Caco-2 (cell line): ENCODE results near the gene ITGA5. TPM values are rescaled to one million over a fixed set of nuclear protein-coding genes. Genes with fewer than 3 reads are reported as not detected.

Experiments
- BruUV-seq: library from RNA; stranded (reverse); fragments of 400-500 nt; replicated peaks from 2 replicates; lab custom pipeline; 2021; lab: Mats Ljungman, UMichigan
- CTCF ChIA-PET: fragments of 300-600 bp; sonication (Branson Sonifier 250); formaldehyde crosslinking; loops from one replicate; lab custom pipeline; 2022; ENCODE audit warnings: antibody characterized with exemption; lab: Charles Lee
- POLR2A ChIA-PET: fragments of 300-600 bp; sonication (Branson Sonifier 250); formaldehyde crosslinking; loops from one replicate; lab custom pipeline; 2022; ENCODE audit warnings: antibody characterized with exemption; lab: Charles Lee
- DNase-seq, 2 experiments: peaks; one replicate each; pipeline versions ENCODE4 v3.0.0 to v3.0.0-alpha.2; 2020 to 2022
- H3K27me3 ChIP-seq: replicated peaks from 2 replicates; pipeline ENCODE4 v1.6.0; 2011; ENCODE audit warnings: low read length; ENCODE audit not compliant: control insufficient read depth, insufficient read depth
- H3K36me3 ChIP-seq: 2 replicates; pipeline ENCODE4 v1.5.1; 2011; ENCODE audit warnings: low read length; ENCODE audit not compliant: control insufficient read depth, insufficient read depth
- H3K4me1 ChIP-seq: fragments of 250-450 bp; sonication (Bioruptor Pico); 2 replicates; pipeline ENCODE4 v1.5.1; 2020; ENCODE audit warnings: mild to moderate bottlenecking
- H3K4me3 ChIP-seq: 2 replicates; pipeline ENCODE4 v1.5.1; 2011; ENCODE audit warnings: low read depth, mild to moderate bottlenecking, control low read depth, low read length
- H3K9me3 ChIP-seq: fragments of 250-450 bp; sonication (Bioruptor Pico); 2 replicates; pipeline ENCODE4 v1.5.1; 2020; ENCODE audit warnings: mild to moderate bottlenecking, moderate library complexity
- H3K27ac Mint-ChIP-seq: one replicate; pipeline ENCODE4 v1.8.0; 2022; ENCODE audit warnings: mixed read lengths; ENCODE audit not compliant: unreplicated experiment
- H3K27me3 Mint-ChIP-seq: one replicate; pipeline ENCODE4 v1.8.0; 2022; ENCODE audit warnings: mixed read lengths; ENCODE audit not compliant: insufficient read depth, unreplicated experiment
- H3K36me3 Mint-ChIP-seq: one replicate; pipeline ENCODE4 v1.8.0; 2022; ENCODE audit warnings: mild to moderate bottlenecking, mixed read lengths; ENCODE audit not compliant: insufficient read depth, unreplicated experiment
- H3K4me1 Mint-ChIP-seq: one replicate; pipeline ENCODE4 v1.8.0; 2022; ENCODE audit warnings: low read depth, mixed read lengths; ENCODE audit not compliant: unreplicated experiment
- H3K4me3 Mint-ChIP-seq: one replicate; pipeline ENCODE4 v1.8.0; 2022; ENCODE audit warnings: mild to moderate bottlenecking, moderate library complexity, mixed read lengths; ENCODE audit not compliant: unreplicated experiment
- H3K9me3 Mint-ChIP-seq: one replicate; pipeline ENCODE4 v1.8.0; 2022; ENCODE audit warnings: mixed read lengths; ENCODE audit not compliant: unreplicated experiment
- CTCF ChIP-seq, 2 experiments: fragments of 200-600 bp in 1 of 2; IDR thresholded peaks; 1 replicate in 1 of 2; 2 replicates in 1 of 2; pipeline versions ENCODE4 v1.5.1 to v1.8.0; 2011 to 2022; ENCODE audit warnings: antibody characterized with exemption in 1 of 2, control low read depth in 1 of 2, inconsistent platforms in 1 of 2, low read depth in 1 of 2, low read length in 1 of 2, mild to moderate bottlenecking in 1 of 2, moderate library complexity in 1 of 2; ENCODE audit not compliant: insufficient read depth in 1 of 2, severe bottlenecking in 1 of 2, unreplicated experiment in 1 of 2
- intact Hi-C: fragments of 100-400 bp; cut with micrococcal nuclease; formaldehyde crosslinking; loops from one replicate; pipeline ENCODE4 v1.10.0; 2022; ENCODE audit not compliant: unreplicated experiment
- total RNA-seq: library from RNA; stranded (reverse); gene quantifications from 2 replicates; pipeline ENCODE4 v1.2.3, GENCODE V29; 2022

Gene ITGA5
- total RNA-seq, 1 experiment from 2014 or later: 17.3 TPM

GRCh38 chr12:54388237-54389133, 30.6 kb downstream of the ITGA5 start:
- no TSS peak for BruUV-seq
- H3K4me1 ChIP-seq: peaks cover 34% of the 10 kb centered on the region
- DNase-seq: peak in 1 of 2 experiments; percentile 61
- H3K36me3 ChIP-seq: no peaks in the 10 kb centered on the region
- H3K9me3 ChIP-seq: no peaks in the 10 kb centered on the region
- TF ChIP-seq CTCF (IDR thresholded peaks at IDR 0.05; ENCODE audit: insufficient read depth in 1 of 2, low read depth in 1 of 2, low read length in 1 of 2, severe bottlenecking in 1 of 2, unreplicated experiment in 1 of 2): no peak
- Mint-ChIP-seq H3K27ac (peak overlapping the region; percentile 51), H3K36me3 (peaks cover 14% of the 10 kb centered on the region), H3K4me1 (peaks cover 22% of the 10 kb centered on the region), H3K9me3 (no peaks in the 10 kb centered on the region), H3K4me3 (no peak overlapping the region), H3K27me3 (no peaks in the 10 kb centered on the region)
- ChIA-PET POLR2A (interaction anchor here (0.6 kb wide), 2 partner anchors 10 to 1608 kb away, joined by 3 to 4 read pairs; no protein-coding TSS in a partner anchor), CTCF (interaction anchor here (0.7 to 3.2 kb wide), 2 partner anchors 9 to 11 kb away, joined by 9 to 18 read pairs; no protein-coding TSS in a partner anchor)
- intact Hi-C loops: no loop called here
- no peaks in the 10 kb centered on the region for H3K27me3 ChIP-seq
- H3K4me3 ChIP-seq: no peak overlapping the region

- Histone ChIP-seq H3K4me3 (no peak overlapping the region), H3K4me1 (peaks cover 34% of the 10 kb centered on the region), H3K27me3 (no peaks in the 10 kb centered on the region), H3K9me3 (no peaks in the 10 kb centered on the region), H3K36me3 (no peaks in the 10 kb centered on the region)
- TF ChIP-seq CTCF (IDR thresholded peaks at IDR 0.05; ENCODE audit: insufficient read depth in 1 of 2, low read depth in 1 of 2, low read length in 1 of 2, severe bottlenecking in 1 of 2, unreplicated experiment in 1 of 2): no peak
- POLR2A ChIA-PET: no interaction called here
- no peak for DNase-seq
- H3K27ac Mint-ChIP-seq: no peak overlapping the region
- H3K27me3 Mint-ChIP-seq: no peaks in the 10 kb centered on the region
- CTCF ChIA-PET: interaction anchor here (3.2 kb wide), 1 partner anchor 12 kb away, joined by 18 read pairs; no protein-coding TSS in a partner anchor
- H3K4me1 Mint-ChIP-seq: peaks cover 22% of the 10 kb centered on the region
- H3K36me3 Mint-ChIP-seq: peaks cover 17% of the 10 kb centered on the region
- no peaks in the 10 kb centered on the region for H3K9me3 Mint-ChIP-seq
- no TSS peak for BruUV-seq
- no peak overlapping the region for H3K4me3 Mint-ChIP-seq
- intact Hi-C loops: loop anchor here (1.0 kb wide), 1 partner anchor 8 kb away; no protein-coding TSS in a partner anchor
Observed at GRCh38 chr12:54387114-54387467, 32.0 kb downstream of the ITGA5 start.

DNA sequence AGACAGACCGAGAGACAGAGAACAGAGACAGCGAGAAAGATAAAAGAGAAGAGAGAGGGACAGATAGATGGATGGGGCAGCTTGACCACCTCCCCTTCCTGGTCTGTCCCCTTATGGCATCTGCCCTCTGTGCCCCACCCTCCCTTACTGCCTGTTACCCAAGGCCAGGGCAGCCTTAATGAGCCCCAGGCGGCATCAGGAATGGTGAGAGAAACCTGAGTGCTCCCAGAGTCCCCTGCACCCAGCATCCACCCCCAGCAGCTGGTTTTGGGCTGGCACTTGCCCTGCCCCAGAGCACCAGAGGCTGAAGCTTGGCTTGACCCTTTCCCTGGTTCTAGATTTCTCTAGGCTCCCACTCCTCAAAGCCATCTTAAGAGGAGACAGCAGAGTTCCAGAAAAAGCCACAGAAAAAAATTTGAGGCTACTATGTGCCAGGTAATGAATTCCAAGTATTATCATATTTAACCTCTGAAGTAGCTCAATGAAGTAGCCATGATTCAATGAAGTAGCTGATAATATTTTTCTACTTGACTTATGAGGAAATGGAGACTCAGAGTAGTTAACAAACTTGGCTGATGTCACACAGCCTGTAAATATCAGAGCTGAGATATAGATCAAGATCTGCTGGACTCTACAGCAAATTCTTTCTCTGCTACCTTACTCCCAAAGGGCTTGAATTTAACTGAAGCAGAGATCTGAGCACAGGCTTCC, 32.5 kb downstream of the ITGA5 start:
- no peak for DNase-seq
- no peaks in the 10 kb centered on the region for H3K27me3 Mint-ChIP-seq
- no peak overlapping the region for H3K4me3 ChIP-seq
- no peak overlapping the region for H3K27ac Mint-ChIP-seq
- ChIA-PET CTCF (interaction anchor here (3.2 kb wide), 1 partner anchor 13 kb away, joined by 18 read pairs; no protein-coding TSS in a partner anchor), POLR2A (no interaction called here)
- no peaks in the 10 kb centered on the region for H3K9me3 Mint-ChIP-seq
- no peak for TF ChIP-seq CTCF (IDR thresholded peaks at IDR 0.05; ENCODE audit: insufficient read depth in 1 of 2, low read depth in 1 of 2, low read length in 1 of 2, severe bottlenecking in 1 of 2, unreplicated experiment in 1 of 2)
- peaks cover 34% of the 10 kb centered on the region for H3K4me1 ChIP-seq
- peaks cover 22% of the 10 kb centered on the region for H3K4me1 Mint-ChIP-seq
- no peaks in the 10 kb centered on the region for H3K27me3 ChIP-seq
- peaks cover 17% of the 10 kb centered on the region for H3K36me3 Mint-ChIP-seq
- no peaks in the 10 kb centered on the region for H3K9me3 ChIP-seq
- no peak overlapping the region for H3K4me3 Mint-ChIP-seq
- BruUV-seq: no TSS peak
- intact Hi-C loops: loop anchor here (1.0 kb wide), 1 partner anchor 7 kb away; no protein-coding TSS in a partner anchor
- no peaks in the 10 kb centered on the region for H3K36me3 ChIP-seq
